ENCODE data around the gene PRKACA. TPM values are rescaled to one million over a fixed set of nuclear protein-coding genes. Genes with fewer than 3 reads are reported as not detected.

Gene PRKACA
- total and polyA plus RNA-seq, 10 of the 15 experiments (the other 5 are each of a cell fraction or from before 2014, with no cell fraction given), result 0.53 to 68.5 (median 11.2) TPM

DNA sequence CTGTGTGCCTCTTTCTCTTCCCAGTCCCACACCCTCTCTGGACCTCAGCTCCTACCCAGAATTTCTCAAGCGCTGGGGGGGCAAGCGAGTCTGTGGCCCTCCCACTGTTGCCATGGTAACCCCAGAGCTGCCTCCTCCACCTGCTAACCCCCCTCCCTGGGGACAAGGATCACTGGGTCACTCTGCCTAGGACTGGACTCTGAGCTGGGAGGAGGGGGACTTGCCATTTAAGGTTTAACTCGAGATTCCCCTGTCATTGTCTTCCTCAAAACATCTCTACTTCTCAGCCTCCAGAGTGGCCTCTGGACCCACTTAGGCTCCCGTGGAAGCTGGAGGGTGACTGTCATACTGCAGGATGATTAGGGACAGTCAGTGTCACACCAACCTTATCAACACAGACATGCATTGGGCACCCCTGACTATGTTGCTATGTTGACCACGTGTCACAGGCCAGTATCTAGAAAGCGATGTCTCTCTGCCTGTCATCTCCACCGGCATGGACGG is 57.9 kb downstream of the PRKACA start:
- ChIA-PET CTCF (interaction anchor here (0.6 to 5.3 kb wide), 40 partner anchors 11 to 627 kb away, joined by 3 to 110 read pairs (median 4); partner anchors contain the start of genes ASF1B, DCAF15, IL27RA and MISP3), SMC1A (ENCODE audit: uncharacterized antibody, unreplicated experiment) (interaction anchor here (0.9 to 2.6 kb wide), 12 partner anchors 9 to 188 kb away, joined by 3 to 20 read pairs (median 6); partner anchors contain the start of genes ASF1B, IL27RA and MISP3), RAD21 (ENCODE audit: unreplicated experiment) (interaction anchor here (0.9 to 2.1 kb wide), 11 partner anchors 10 to 180 kb away, joined by 3 to 12 read pairs (median 4); partner anchors contain the start of genes ASF1B, IL27RA and MISP3), POLR2A (interaction anchor here (0.6 to 1.0 kb wide), 5 partner anchors 12 to 104 kb away, joined by 3 to 4 read pairs (median 3); partner anchors contain the start of gene IL27RA)
- no peaks in the 10 kb centered on the region for H3K4me1 ChIP-seq (ENCODE audit: control insufficient read depth, insufficient read depth, low read length)
- H3K27ac ChIP-seq (ENCODE audit: control insufficient read depth, insufficient read depth), result no peak overlapping the region
- no peak overlapping the region for H3K9ac ChIP-seq (ENCODE audit: control insufficient read depth, insufficient read depth, low read length)
- no peaks in the 10 kb centered on the region for H3K9me3 ChIP-seq (replicated peaks; ENCODE audit: control insufficient read depth, insufficient read depth, low read length)
- no peak for DNase-seq (ENCODE audit: low read depth, low spot score)
- H3K36me3 ChIP-seq (ENCODE audit: control insufficient read depth in 2 of 2, insufficient read depth in 2 of 2, low read length in 1 of 2), result no peaks in the 10 kb centered on the region
- WGBS (ENCODE audit: insufficient coverage, insufficient replicate concordance, low lambda C conversion rate, missing lambda C conversion rate), result 40% methylated on average over 8 of the region's 8 CpGs
- H2AFZ ChIP-seq (ENCODE audit: control insufficient read depth, low read depth, low read length), result no peak overlapping the region
- intact Hi-C loops (cut with micrococcal nuclease; ENCODE audit: unreplicated experiment), result no loop called here
- H4K20me1 ChIP-seq (ENCODE audit: control insufficient read depth, insufficient read depth), result no peaks in the 10 kb centered on the region; the same call in 1 of the 2 replicates
- ATAC-seq, result peak; percentile 41
- no peaks in the 10 kb centered on the region for H3K79me2 ChIP-seq (ENCODE audit: control insufficient read depth, insufficient read depth, low read length)
- in situ Hi-C loops (cut with MboI), result loop anchor here (25.0 kb wide), 1 partner anchor 772 kb away; no protein-coding TSS in a partner anchor
- peaks cover 0 to 6% of the 10 kb centered on the region in 2 experiments for H3K27me3 ChIP-seq (replicated peaks in 1 of 2; ENCODE audit: control insufficient read depth in 2 of 2, insufficient read depth in 2 of 2, low read length in 1 of 2)
- BruUV-seq (replicated peaks), result no TSS peak
- H3K4me2 ChIP-seq (ENCODE audit: control insufficient read depth, insufficient read depth), result no peak overlapping the region
- no peak for TF ChIP-seq TCF3 (IDR thresholded peaks at IDR 0.05; ENCODE audit: borderline replicate concordance, insufficient read depth, low read depth, low read length)
- TF ChIP-seq JUNB (IDR thresholded peaks at IDR 0.05), result no peak
- no peak for TF ChIP-seq RB1 (IDR thresholded peaks at IDR 0.05; ENCODE audit: borderline replicate concordance)
- FAIRE-seq, result no peak
- H3K4me3 ChIP-seq, result no peak overlapping the region

DNA sequence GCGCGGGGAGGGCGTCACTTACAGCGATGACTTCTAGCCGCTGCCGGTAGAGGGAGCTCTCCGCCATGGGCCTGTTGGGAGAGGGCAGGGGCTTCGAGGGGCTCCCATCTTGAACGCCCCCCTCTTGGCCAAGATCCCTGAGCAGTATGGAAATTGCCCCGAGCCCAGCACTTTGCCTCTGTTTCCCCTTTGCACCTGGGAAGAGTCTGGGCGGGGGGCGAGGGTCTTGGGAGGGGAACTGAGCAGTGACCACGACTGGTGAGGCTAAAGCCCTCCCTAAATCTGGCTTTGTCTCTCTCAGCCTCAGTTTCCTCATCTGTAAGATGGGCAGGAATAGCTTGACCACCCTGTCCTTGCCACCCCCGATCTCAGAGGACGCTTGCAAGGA is 58.5 kb downstream of the PRKACA start:
- DNase-seq (ENCODE audit: low read depth, low spot score) (no peak), ATAC-seq (peak; percentile 72), FAIRE-seq (no peak)
- POLR2A ChIA-PET, result interaction anchor here (0.6 to 1.0 kb wide), 3 partner anchors 10 to 103 kb away, joined by 3 to 4 read pairs (median 3); no protein-coding TSS in a partner anchor
- SMC1A ChIA-PET (ENCODE audit: uncharacterized antibody, unreplicated experiment), result interaction anchor here (1.1 to 2.6 kb wide), 10 partner anchors 11 to 179 kb away, joined by 3 to 20 read pairs (median 6); partner anchors contain the start of genes ASF1B, IL27RA and MISP3
- TF ChIP-seq SP1 (IDR thresholded peaks at IDR 0.05; ENCODE audit: low read depth, low read length) (no peak), WRNIP1 (IDR thresholded peaks at IDR 0.05; ENCODE audit: borderline replicate concordance, low read depth, low read length) (no peak), YY1 (IDR thresholded peaks at IDR 0.05; ENCODE audit: low read depth, low read length) (0 out of 2 replicates have a peak, but pooled peaks have one; percentile 30), BRCA1 (IDR thresholded peaks at IDR 0.05; ENCODE audit: low read depth, low read length) (no peak), TCF7 (IDR thresholded peaks at IDR 0.05; ENCODE audit: borderline replicate concordance) (no peak), SPI1 (IDR thresholded peaks at IDR 0.05; ENCODE audit: borderline replicate concordance, insufficient read depth, low read depth, low read length) (no peak), RAD21 (IDR thresholded peaks at IDR 0.05; ENCODE audit: insufficient read depth, low read depth, low read length) (peak; percentile 36; the same call in 1 of the 2 replicates)
- TF ChIP-seq, protein P1, sequence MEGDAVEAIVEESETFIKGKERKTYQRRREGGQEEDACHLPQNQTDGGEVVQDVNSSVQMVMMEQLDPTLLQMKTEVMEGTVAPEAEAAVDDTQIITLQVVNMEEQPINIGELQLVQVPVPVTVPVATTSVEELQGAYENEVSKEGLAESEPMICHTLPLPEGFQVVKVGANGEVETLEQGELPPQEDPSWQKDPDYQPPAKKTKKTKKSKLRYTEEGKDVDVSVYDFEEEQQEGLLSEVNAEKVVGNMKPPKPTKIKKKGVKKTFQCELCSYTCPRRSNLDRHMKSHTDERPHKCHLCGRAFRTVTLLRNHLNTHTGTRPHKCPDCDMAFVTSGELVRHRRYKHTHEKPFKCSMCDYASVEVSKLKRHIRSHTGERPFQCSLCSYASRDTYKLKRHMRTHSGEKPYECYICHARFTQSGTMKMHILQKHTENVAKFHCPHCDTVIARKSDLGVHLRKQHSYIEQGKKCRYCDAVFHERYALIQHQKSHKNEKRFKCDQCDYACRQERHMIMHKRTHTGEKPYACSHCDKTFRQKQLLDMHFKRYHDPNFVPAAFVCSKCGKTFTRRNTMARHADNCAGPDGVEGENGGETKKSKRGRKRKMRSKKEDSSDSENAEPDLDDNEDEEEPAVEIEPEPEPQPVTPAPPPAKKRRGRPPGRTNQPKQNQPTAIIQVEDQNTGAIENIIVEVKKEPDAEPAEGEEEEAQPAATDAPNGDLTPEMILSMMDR (IDR thresholded peaks at IDR 0.05 in 2 of 3, conservative IDR thresholded peaks at IDR 0.05 in 1 of 3; ENCODE audit: control insufficient read depth in 2 of 3, extremely low read depth in 1 of 3, insufficient read depth in 1 of 3, low read depth in 3 of 3, low read length in 3 of 3), result peak; percentile 63 to 87 (median 75)
- BruUV-seq (replicated peaks), result no TSS peak
- Histone ChIP-seq H3K9ac (ENCODE audit: control insufficient read depth, insufficient read depth, low read length) (no peak overlapping the region), H4K20me1 (ENCODE audit: control insufficient read depth, insufficient read depth) (no peaks in the 10 kb centered on the region; the same call in 1 of the 2 replicates), H3K4me1 (ENCODE audit: control insufficient read depth, insufficient read depth, low read length) (no peaks in the 10 kb centered on the region), H3K27ac (ENCODE audit: control insufficient read depth, insufficient read depth) (no peak overlapping the region), H3K4me3 (no peak overlapping the region), H3K4me2 (ENCODE audit: control insufficient read depth, insufficient read depth) (no peak overlapping the region), H3K36me3 (ENCODE audit: control insufficient read depth in 2 of 2, insufficient read depth in 2 of 2, low read length in 1 of 2) (no peaks in the 10 kb centered on the region), H3K79me2 (ENCODE audit: control insufficient read depth, insufficient read depth, low read length) (no peaks in the 10 kb centered on the region), H3K27me3 (replicated peaks in 1 of 2; ENCODE audit: control insufficient read depth in 2 of 2, insufficient read depth in 2 of 2, low read length in 1 of 2) (peaks cover 0 to 6% of the 10 kb centered on the region in 2 experiments), H3K9me3 (replicated peaks; ENCODE audit: control insufficient read depth, insufficient read depth, low read length) (no peaks in the 10 kb centered on the region), H2AFZ (ENCODE audit: control insufficient read depth, low read depth, low read length) (no peak overlapping the region)
- in situ Hi-C loops (cut with MboI) (loop anchor here (25.0 kb wide), 1 partner anchor 772 kb away; no protein-coding TSS in a partner anchor), intact Hi-C loops (cut with micrococcal nuclease; ENCODE audit: unreplicated experiment) (no loop called here)
- WGBS (ENCODE audit: insufficient coverage, insufficient replicate concordance, low lambda C conversion rate, missing lambda C conversion rate), result under 1% methylated on average over 15 of the region's 15 CpGs
- RAD21 ChIA-PET (ENCODE audit: unreplicated experiment), result interaction anchor here (0.7 to 2.1 kb wide), 10 partner anchors 10 to 180 kb away, joined by 3 to 12 read pairs (median 4); partner anchors contain the start of genes ASF1B, IL27RA and MISP3
- CTCF ChIA-PET, result interaction anchor here (0.6 to 5.3 kb wide), 43 partner anchors 11 to 627 kb away, joined by 3 to 110 read pairs (median 4); partner anchors contain the start of genes ASF1B, DCAF15, IL27RA and MISP3

All from GM12878 (cell line).